GM19035 (cell line): ENCODE data around the gene OR2F1.

Experiments
- ATAC-seq: cut with Tn5 transposase; IDR thresholded peaks from one replicate; pipeline ENCODE4 v1.9.1; 2021; ENCODE audit not compliant: unreplicated experiment

OR2F1 gene

GRCh38 chr7:143953421-143953820, 1.2 kb upstream of the OR2F1 start:
- no peak for ATAC-seq

GRCh38 chr7:143954135-143954534, 509 bp upstream of the OR2F1 start:
- no peak for ATAC-seq

- no peak for ATAC-seq
Observed at GRCh38 chr7:143958781-143959180, 4.1 kb downstream of the OR2F1 start.

- ATAC-seq, result no peak
Observed at GRCh38 chr7:143960813-143961610, 6.4 kb downstream of the OR2F1 start.

GRCh38 chr7:143965280-143965679, 10.6 kb downstream of the OR2F1 start:
- ATAC-seq, result no peak

GRCh38 chr7:143967398-143967797, 12.8 kb downstream of the OR2F1 start:
- no peak for ATAC-seq

GRCh38 chr7:143973870-143974416, 19.3 kb downstream of the OR2F1 start:
- ATAC-seq, result no peak

- ATAC-seq, result no peak
Observed at GRCh38 chr7:143974459-143974858, 19.8 kb downstream of the OR2F1 start.

- no peak for ATAC-seq
Observed at GRCh38 chr7:143975617-143976016, 21.0 kb downstream of the OR2F1 start.

GRCh38 chr7:143978585-143978984, 23.9 kb downstream of the OR2F1 start:
- ATAC-seq, result no peak

- ATAC-seq, result no peak
Observed at GRCh38 chr7:143979359-143979758, 24.7 kb downstream of the OR2F1 start.

- no peak for ATAC-seq
Observed at GRCh38 chr7:143979998-143980397, 25.4 kb downstream of the OR2F1 start.

GRCh38 chr7:143980746-143981510, 26.3 kb downstream of the OR2F1 start:
- ATAC-seq, result no peak

- no peak for ATAC-seq
Observed at GRCh38 chr7:143983960-143984359, 29.3 kb downstream of the OR2F1 start.

GRCh38 chr7:143987513-143987912, 32.9 kb downstream of the OR2F1 start:
- ATAC-seq, result no peak

- no peak for ATAC-seq
Observed at GRCh38 chr7:143988976-143989745, 34.5 kb downstream of the OR2F1 start.

- no peak for ATAC-seq
Observed at GRCh38 chr7:143992670-143993069, 38.0 kb downstream of the OR2F1 start.

GRCh38 chr7:143993924-143994323, 39.3 kb downstream of the OR2F1 start:
- no peak for ATAC-seq

GRCh38 chr7:144000020-144000419, 45.4 kb downstream of the OR2F1 start, which contains the start of gene OR6B1:
Gene OR6B1 (plus strand): TSS chr7:144000320. CDS start chr7:144003997, 3,677 bp downstream.
- no peak for ATAC-seq

- no peak for ATAC-seq
Observed at GRCh38 chr7:144001543-144001942, 46.9 kb downstream of the OR2F1 start.

GRCh38 chr7:144004703-144005102, 50.1 kb downstream of the OR2F1 start:
- no peak for ATAC-seq
